H1 (cell line): ENCODE measurements around the gene ANXA7. TPM values are rescaled to one million over a fixed set of nuclear protein-coding genes. Genes with fewer than 3 reads are reported as not detected.

Experiments
- BACH1 ChIP-seq: IDR thresholded peaks from 2 replicates; pipeline ENCODE4 v1.6.1; 2012; ENCODE audit warnings: low read length, improper control_type of control experiment
- BRCA1 ChIP-seq: IDR thresholded peaks from 2 replicates; pipeline ENCODE4 v1.6.1; 2012; ENCODE audit warnings: low read depth, low read length, improper control_type of control experiment
- CEBPB ChIP-seq: IDR thresholded peaks from 2 replicates; pipeline ENCODE4 v1.6.1; 2012; ENCODE audit warnings: low read depth, low read length
- CHD1 ChIP-seq: IDR thresholded peaks from 2 replicates; pipeline ENCODE4 v1.6.1; 2012; ENCODE audit warnings: low read depth, low read length, improper control_type of control experiment
- E2F6 ChIP-seq: IDR thresholded peaks from 2 replicates; pipeline ENCODE4 v1.6.1; 2012; ENCODE audit warnings: inconsistent platforms
- JUND ChIP-seq: IDR thresholded peaks from 2 replicates; pipeline ENCODE4 v1.6.1; 2011; ENCODE audit warnings: mild to moderate bottlenecking, improper control_type of control experiment, low read length
- KDM4A ChIP-seq: IDR thresholded peaks from one replicate; pipeline ENCODE4 v1.7.1; 2012; ENCODE audit warnings: low read depth, mild to moderate bottlenecking, moderate library complexity, low read length, inconsistent platforms; ENCODE audit not compliant: severe bottlenecking
- MAFK ChIP-seq: IDR thresholded peaks from 2 replicates; pipeline ENCODE4 v1.6.1; 2012; ENCODE audit warnings: low read depth, mild to moderate bottlenecking, improper control_type of control experiment, low read length
- POU5F1 ChIP-seq: IDR thresholded peaks from 2 replicates; pipeline ENCODE4 v1.6.1; 2011; ENCODE audit warnings: low read depth, mild to moderate bottlenecking, low read length, moderate library complexity
- RBBP5 ChIP-seq: IDR thresholded peaks from 2 replicates; pipeline ENCODE4 v1.7.1; 2012; ENCODE audit warnings: low read depth, mild to moderate bottlenecking, inconsistent platforms, low read length, moderate library complexity, borderline replicate concordance
- RFX5 ChIP-seq: IDR thresholded peaks from 2 replicates; pipeline ENCODE4 v1.6.1; 2011; ENCODE audit warnings: low read depth, low read length, improper control_type of control experiment, borderline replicate concordance
- RNF2 ChIP-seq: fragments of 200-900, 300-1000 bp; sonication (generic); IDR thresholded peaks from 2 replicates; pipeline ENCODE4 v1.7.1; 2016; ENCODE audit warnings: borderline replicate concordance, low read depth, mild to moderate bottlenecking, antibody characterized with exemption, low read length; ENCODE audit not compliant: poor library complexity, severe bottlenecking; ENCODE audit errors: missing control alignments
- polyA plus RNA-seq, 7 experiments: library from polyadenylated mRNA; depleted of rRNA in 3 of 7; stranded (reverse) in 5 of 7; unstranded in 2 of 7; fragments of >200 nt in 5 of 7; fragments of 200-250 nt in 2 of 7; gene quantifications; 1 replicate in 5 of 7; 2 replicates in 1 of 7; 4 replicates in 1 of 7; pipeline versions ENCODE4 v1.2.1 to v1.2.3, GENCODE V29; 2011 to 2013; ENCODE audit warnings: missing spikeins in 2 of 7, mixed read lengths in 2 of 7
- total RNA-seq: library from RNA; stranded (reverse); fragmentation: NEBNext Ultra II Directional; extraction: Animal tissue kit (Norgen Biotek cat#: 25700); gene quantifications from 2 replicates; pipeline ENCODE4 v1.2.1, GENCODE V29; 2021

Gene ANXA7
- total and polyA plus RNA-seq, 2 of the 8 experiments (the other 6 are each of a cell fraction or from before 2014, with no cell fraction given) = 37.1 to 63.6 TPM

GRCh38 chr10:73413528-73414229 is at the start of gene ANXA7 (continued):
- no peak for TF ChIP-seq RNF2
- no peak for TF ChIP-seq RFX5
- TF ChIP-seq CEBPB = no peak
- TF ChIP-seq POU5F1 = no peak
- peak; percentile 64 for TF ChIP-seq BACH1
- TF ChIP-seq RBBP5 = no peak
- TF ChIP-seq CHD1 = no peak
- 0 out of 2 replicates have a peak, but pooled peaks have one; percentile 29 for TF ChIP-seq MAFK
- peak; percentile 63 for TF ChIP-seq KDM4A
- TF ChIP-seq JUND = no peak
- TF ChIP-seq BRCA1 = peak; percentile 53
- 0 out of 2 replicates have a peak, but pooled peaks have one; percentile 23 for TF ChIP-seq E2F6
